ENCODE measurements around the gene VAT1. TPM values are rescaled to one million over a fixed set of nuclear protein-coding genes. Genes with fewer than 3 reads are reported as not detected.

VAT1 gene
- total and polyA plus RNA-seq, 2 of the 13 experiments (the other 11 are each of a cell fraction or from before 2014, with no cell fraction given): 143 to 205 TPM

DNA sequence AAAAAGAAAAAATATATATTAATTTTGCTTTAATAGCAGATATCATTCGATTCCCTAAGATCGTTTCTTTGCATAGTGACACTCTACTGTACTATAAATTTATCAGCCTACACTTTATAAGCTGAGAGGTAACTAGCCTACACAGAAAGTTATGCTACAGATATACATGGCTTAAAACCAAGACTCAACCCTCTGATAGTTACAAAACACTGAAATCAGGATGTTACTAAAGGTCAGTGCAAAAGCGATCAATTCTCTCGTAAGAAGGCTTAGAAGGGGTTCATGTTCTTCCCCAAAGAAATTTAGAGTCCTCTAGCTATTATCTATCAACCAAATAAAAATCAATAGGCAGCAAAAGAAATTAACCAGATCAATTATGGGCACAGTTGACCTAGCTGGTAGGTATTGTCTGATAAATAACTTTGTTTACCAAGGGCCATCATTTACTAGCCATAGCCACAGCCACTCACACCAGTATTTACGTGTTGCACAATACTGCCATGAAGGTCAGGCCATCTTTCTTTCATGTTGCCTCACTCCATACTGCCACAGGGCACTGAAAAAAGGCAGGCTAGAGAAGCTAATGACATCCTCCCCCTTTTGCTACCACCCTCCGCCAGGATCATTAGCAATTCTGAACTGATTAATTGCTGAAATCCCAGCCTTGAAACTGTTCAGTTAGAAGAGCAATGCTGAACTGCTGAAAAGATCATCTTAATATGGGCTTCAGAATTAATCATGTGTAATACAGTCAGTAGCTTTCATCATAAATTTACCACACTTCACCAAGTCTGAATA lies 46.6 kb upstream of the VAT1 start (continued):
- TF ChIP-seq, protein P1, sequence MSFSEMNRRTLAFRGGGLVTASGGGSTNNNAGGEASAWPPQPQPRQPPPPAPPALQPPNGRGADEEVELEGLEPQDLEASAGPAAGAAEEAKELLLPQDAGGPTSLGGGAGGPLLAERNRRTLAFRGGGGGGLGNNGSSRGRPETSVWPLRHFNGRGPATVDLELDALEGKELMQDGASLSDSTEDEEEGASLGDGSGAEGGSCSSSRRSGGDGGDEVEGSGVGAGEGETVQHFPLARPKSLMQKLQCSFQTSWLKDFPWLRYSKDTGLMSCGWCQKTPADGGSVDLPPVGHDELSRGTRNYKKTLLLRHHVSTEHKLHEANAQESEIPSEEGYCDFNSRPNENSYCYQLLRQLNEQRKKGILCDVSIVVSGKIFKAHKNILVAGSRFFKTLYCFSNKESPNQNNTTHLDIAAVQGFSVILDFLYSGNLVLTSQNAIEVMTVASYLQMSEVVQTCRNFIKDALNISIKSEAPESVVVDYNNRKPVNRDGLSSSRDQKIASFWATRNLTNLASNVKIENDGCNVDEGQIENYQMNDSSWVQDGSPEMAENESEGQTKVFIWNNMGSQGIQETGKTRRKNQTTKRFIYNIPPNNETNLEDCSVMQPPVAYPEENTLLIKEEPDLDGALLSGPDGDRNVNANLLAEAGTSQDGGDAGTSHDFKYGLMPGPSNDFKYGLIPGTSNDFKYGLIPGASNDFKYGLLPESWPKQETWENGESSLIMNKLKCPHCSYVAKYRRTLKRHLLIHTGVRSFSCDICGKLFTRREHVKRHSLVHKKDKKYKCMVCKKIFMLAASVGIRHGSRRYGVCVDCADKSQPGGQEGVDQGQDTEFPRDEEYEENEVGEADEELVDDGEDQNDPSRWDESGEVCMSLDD (CRISPR knock-in tag; IDR thresholded peaks at IDR 0.05; ENCODE audit: borderline replicate concordance): peak; percentile 39; the same call in 1 of the 2 replicates
- TF ChIP-seq ZNF350 (CRISPR knock-in tag; IDR thresholded peaks at IDR 0.05; ENCODE audit: borderline replicate concordance, low read depth) (0 out of 2 replicates have a peak, but pooled peaks have one; percentile 51), ZNF20 (CRISPR knock-in tag; IDR thresholded peaks at IDR 0.05) (peak; percentile 70; the same call in 1 of the 2 replicates), ADNP (CRISPR knock-in tag; IDR thresholded peaks at IDR 0.05) (no peak), ARID2 (CRISPR knock-in tag; IDR thresholded peaks at IDR 0.05; ENCODE audit: borderline replicate concordance) (no peak), KLF13 (CRISPR knock-in tag; IDR thresholded peaks at IDR 0.05) (no peak), GATA4 (IDR thresholded peaks at IDR 0.05; ENCODE audit: borderline replicate concordance, low read depth) (peak; percentile 41; the same call in 1 of the 2 replicates), SAP130 (CRISPR knock-in tag; IDR thresholded peaks at IDR 0.05; ENCODE audit: low read depth) (peak; percentile 89), PAWR (CRISPR knock-in tag; IDR thresholded peaks at IDR 0.05; ENCODE audit: borderline replicate concordance) (no peak), KDM2A (CRISPR knock-in tag; IDR thresholded peaks at IDR 0.05; ENCODE audit: borderline replicate concordance, low read depth) (peak; percentile 27; the same call in 1 of the 2 replicates), THAP11 (CRISPR knock-in tag; IDR thresholded peaks at IDR 0.05) (peak; percentile 87), MEIS1 (CRISPR knock-in tag; IDR thresholded peaks at IDR 0.05; ENCODE audit: borderline replicate concordance) (peak; percentile 60; the same call in 1 of the 2 replicates), NFYC (CRISPR knock-in tag; IDR thresholded peaks at IDR 0.05) (peak; percentile 40; the same call in 1 of the 2 replicates), ZBTB38 (CRISPR knock-in tag; IDR thresholded peaks at IDR 0.05) (peak; percentile 60; the same call in 1 of the 2 replicates), ZNF263 (CRISPR knock-in tag; IDR thresholded peaks at IDR 0.05) (no peak), CCDC6 (CRISPR knock-in tag; IDR thresholded peaks at IDR 0.05) (peak; percentile 92), RARA (CRISPR knock-in tag; IDR thresholded peaks at IDR 0.05) (peak; percentile 94), ZFP36L2 (CRISPR knock-in tag; IDR thresholded peaks at IDR 0.05) (no peak), PHF5A (CRISPR knock-in tag; IDR thresholded peaks at IDR 0.05; ENCODE audit: low read depth, unreplicated experiment) (peak; percentile 77)
- TF ChIP-seq, protein P2, sequence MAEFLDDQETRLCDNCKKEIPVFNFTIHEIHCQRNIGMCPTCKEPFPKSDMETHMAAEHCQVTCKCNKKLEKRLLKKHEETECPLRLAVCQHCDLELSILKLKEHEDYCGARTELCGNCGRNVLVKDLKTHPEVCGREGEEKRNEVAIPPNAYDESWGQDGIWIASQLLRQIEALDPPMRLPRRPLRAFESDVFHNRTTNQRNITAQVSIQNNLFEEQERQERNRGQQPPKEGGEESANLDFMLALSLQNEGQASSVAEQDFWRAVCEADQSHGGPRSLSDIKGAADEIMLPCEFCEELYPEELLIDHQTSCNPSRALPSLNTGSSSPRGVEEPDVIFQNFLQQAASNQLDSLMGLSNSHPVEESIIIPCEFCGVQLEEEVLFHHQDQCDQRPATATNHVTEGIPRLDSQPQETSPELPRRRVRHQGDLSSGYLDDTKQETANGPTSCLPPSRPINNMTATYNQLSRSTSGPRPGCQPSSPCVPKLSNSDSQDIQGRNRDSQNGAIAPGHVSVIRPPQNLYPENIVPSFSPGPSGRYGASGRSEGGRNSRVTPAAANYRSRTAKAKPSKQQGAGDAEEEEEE (CRISPR knock-in tag; IDR thresholded peaks at IDR 0.05; ENCODE audit: borderline replicate concordance): 0 out of 2 replicates have a peak, but pooled peaks have one; percentile 47
- TF ChIP-seq, protein P3, sequence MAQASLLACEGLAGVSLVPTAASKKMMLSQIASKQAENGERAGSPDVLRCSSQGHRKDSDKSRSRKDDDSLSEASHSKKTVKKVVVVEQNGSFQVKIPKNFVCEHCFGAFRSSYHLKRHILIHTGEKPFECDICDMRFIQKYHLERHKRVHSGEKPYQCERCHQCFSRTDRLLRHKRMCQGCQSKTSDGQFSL (CRISPR knock-in tag; IDR thresholded peaks at IDR 0.05): no peak
- TF ChIP-seq, protein P4, sequence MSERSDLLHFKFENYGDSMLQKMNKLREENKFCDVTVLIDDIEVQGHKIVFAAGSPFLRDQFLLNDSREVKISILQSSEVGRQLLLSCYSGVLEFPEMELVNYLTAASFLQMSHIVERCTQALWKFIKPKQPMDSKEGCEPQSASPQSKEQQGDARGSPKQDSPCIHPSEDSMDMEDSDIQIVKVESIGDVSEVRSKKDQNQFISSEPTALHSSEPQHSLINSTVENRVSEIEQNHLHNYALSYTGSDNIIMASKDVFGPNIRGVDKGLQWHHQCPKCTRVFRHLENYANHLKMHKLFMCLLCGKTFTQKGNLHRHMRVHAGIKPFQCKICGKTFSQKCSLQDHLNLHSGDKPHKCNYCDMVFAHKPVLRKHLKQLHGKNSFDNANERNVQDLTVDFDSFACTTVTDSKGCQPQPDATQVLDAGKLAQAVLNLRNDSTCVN (CRISPR knock-in tag; IDR thresholded peaks at IDR 0.05; ENCODE audit: borderline replicate concordance): peak; percentile 83
